SU-DHL-6 (cell line): Measurements from ENCODE around the gene SELENOO.

ENCODE experiments used
- H2AFZ ChIP-seq: fragments of 200-600 bp; sonication (generic); 2 replicates; pipeline ENCODE4 v1.6.1; 2014; ENCODE audit warnings: low read depth, mild to moderate bottlenecking, moderate library complexity, mixed read lengths, antibody characterized with exemption, low read length; ENCODE audit not compliant: severe bottlenecking
- H3F3A ChIP-seq: fragments of 200-600 bp; shearing (Covaris generic); 2 replicates; pipeline ENCODE4 v1.6.0; 2016; ENCODE audit warnings: antibody characterized with exemption, mild to moderate bottlenecking; ENCODE audit not compliant: insufficient read depth
- H3K27ac ChIP-seq: fragments of 200-600 bp; sonication (generic); 2 replicates; pipeline ENCODE4 v1.5.1; 2016; ENCODE audit warnings: low read depth, mild to moderate bottlenecking, low read length, moderate library complexity, mixed read lengths
- H3K27me3 ChIP-seq: fragments of 200-600 bp; sonication (generic), shearing (Covaris generic); 2 replicates; pipeline ENCODE4 v1.6.0; 2014; ENCODE audit warnings: mild to moderate bottlenecking, low read length
- H3K36me3 ChIP-seq: fragments of 200-600 bp; sonication (generic); 2 replicates; pipeline ENCODE4 v1.6.1; 2014; ENCODE audit warnings: mild to moderate bottlenecking, low read length, mixed read lengths
- H3K4me2 ChIP-seq: fragments of 300-600, 200-600 bp; shearing (Covaris generic), sonication (generic); 2 replicates; pipeline ENCODE4 v1.6.0; 2014; ENCODE audit warnings: low read length, low read depth, mild to moderate bottlenecking; ENCODE audit not compliant: poor library complexity, severe bottlenecking
- H3K4me3 ChIP-seq: fragments of 200-600 bp; sonication (generic); 2 replicates; pipeline ENCODE4 v1.5.1; 2014; ENCODE audit warnings: antibody characterized with exemption, low read length, mild to moderate bottlenecking, mixed read lengths; ENCODE audit not compliant: insufficient read depth, poor library complexity, severe bottlenecking
- H3K79me2 ChIP-seq: fragments of 200-600 bp; sonication (generic); 2 replicates; pipeline ENCODE4 v1.6.1; 2014; ENCODE audit warnings: mild to moderate bottlenecking, low read length, moderate library complexity; ENCODE audit not compliant: insufficient read depth
- H3K9ac ChIP-seq: fragments of 200-600 bp; sonication (generic); 2 replicates; pipeline ENCODE4 v1.7.0; 2014; ENCODE audit warnings: mild to moderate bottlenecking, low read length
- H3K9me2 ChIP-seq: fragments of 200-600 bp; sonication (generic); replicated peaks from 2 replicates; pipeline ENCODE4 v1.6.1; 2014; ENCODE audit warnings: low read length; ENCODE audit not compliant: insufficient read depth
- H3K9me3 ChIP-seq: fragments of 200-600 bp; sonication (generic); 2 replicates; pipeline ENCODE4 v1.6.1; 2014; ENCODE audit warnings: low read length, mixed read lengths; ENCODE audit not compliant: insufficient read depth
- H4K20me1 ChIP-seq: fragments of 200-600 bp; sonication (generic); 2 replicates; pipeline ENCODE4 v1.6.1; 2014; ENCODE audit warnings: low read depth, mild to moderate bottlenecking, antibody characterized with exemption, low read length, moderate library complexity, mixed read lengths
- EZH2phosphoT487 ChIP-seq: fragments of 200-600 bp; sonication (generic), shearing (Covaris generic); conservative IDR thresholded peaks from 2 replicates; pipeline ENCODE4 v1.6.1; 2018; ENCODE audit warnings: mild to moderate bottlenecking, antibody characterized with exemption, low read length, moderate library complexity, mixed read lengths
- TF ChIP-seq, protein P1 (sequence below): fragments of 200-600 bp; sonication (generic); IDR thresholded peaks from one replicate; pipeline ENCODE4 v1.5.1; 2017; ENCODE audit warnings: antibody characterized with exemption, mild to moderate bottlenecking, low read length, moderate library complexity; ENCODE audit not compliant: insufficient read depth, poor library complexity, severe bottlenecking

Gene SELENOO

DNA sequence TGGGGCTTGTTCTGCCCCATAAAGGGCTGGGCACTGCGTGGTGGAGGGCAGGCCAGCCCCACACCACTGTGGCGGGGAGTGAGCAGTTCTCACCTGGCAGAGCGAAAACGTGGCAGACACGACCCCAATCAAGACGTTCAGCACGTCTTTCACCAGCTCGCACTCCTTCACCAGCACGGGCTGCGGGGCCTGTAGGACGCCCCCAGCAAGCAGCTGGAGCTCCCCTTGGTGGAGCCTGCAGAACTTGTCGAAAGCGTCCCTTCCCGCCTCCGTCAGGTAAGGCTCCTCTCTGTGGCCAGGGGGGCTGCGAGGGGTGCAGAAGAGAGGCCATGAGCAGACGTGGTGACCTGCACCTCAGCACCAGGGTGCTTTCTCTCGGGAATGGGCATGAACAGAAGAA, 32.4 kb downstream of the SELENOO start:
- no peak overlapping the region for H2AFZ ChIP-seq
- no peak overlapping the region for H3K4me3 ChIP-seq
- no peaks in the 10 kb centered on the region for H3K9me2 ChIP-seq
- no peaks in the 10 kb centered on the region; the same call in 1 of the 2 replicates for H4K20me1 ChIP-seq
- no peak overlapping the region for H3K27ac ChIP-seq
- H3F3A ChIP-seq: no peaks in the 10 kb centered on the region
- no peak for TF ChIP-seq EZH2phosphoT487
- H3K27me3 ChIP-seq: no peaks in the 10 kb centered on the region
- no peaks in the 10 kb centered on the region for H3K9me3 ChIP-seq
- H3K4me2 ChIP-seq: no peak overlapping the region
- H3K79me2 ChIP-seq: peaks cover 37% of the 10 kb centered on the region
- no peak overlapping the region for H3K9ac ChIP-seq
- H3K36me3 ChIP-seq: no peaks in the 10 kb centered on the region

DNA sequence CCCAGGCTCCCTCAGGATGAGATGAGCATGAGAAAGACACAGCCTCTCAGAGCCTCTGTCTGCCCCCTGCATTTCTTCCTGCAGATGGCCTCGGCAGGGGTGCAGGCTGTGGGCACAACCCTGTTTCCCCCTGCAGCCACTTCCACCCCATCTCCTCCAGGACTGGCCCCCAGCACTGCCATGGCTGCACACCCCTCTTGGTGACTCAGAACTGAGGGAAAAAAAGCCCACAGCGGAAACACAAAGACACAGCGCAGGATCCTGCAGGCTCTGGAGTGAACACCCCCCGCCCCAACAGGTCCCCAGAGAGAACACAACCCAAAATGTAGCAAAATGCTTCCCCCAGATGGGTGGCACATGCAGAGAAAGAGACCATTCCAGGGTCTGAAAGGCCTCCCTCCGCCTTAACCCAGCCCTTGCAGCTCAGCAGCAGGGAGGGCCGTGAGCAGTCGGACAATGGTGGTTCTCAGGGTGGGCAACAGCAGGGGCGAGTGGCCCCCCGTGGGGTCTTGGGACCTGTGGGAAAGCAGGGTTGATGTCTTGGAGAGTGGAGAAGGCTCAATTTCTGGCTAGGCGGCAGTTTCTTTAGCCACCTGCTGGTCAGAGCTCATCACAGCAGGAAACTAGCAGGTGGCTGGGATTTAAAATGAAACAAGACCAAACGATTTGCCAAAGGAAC, 36.1 kb downstream of the SELENOO start:
- Histone ChIP-seq H3K79me2 (peaks cover 68% of the 10 kb centered on the region), H3K4me3 (no peak overlapping the region), H3K4me2 (no peak overlapping the region), H3K27ac (no peak overlapping the region), H2AFZ (no peak overlapping the region), H3K36me3 (no peaks in the 10 kb centered on the region), H3K9ac (no peak overlapping the region), H3F3A (peaks cover 6% of the 10 kb centered on the region; the same call in 1 of the 2 replicates), H3K9me3 (no peaks in the 10 kb centered on the region), H3K9me2 (no peaks in the 10 kb centered on the region), H4K20me1 (no peaks in the 10 kb centered on the region; the same call in 1 of the 2 replicates), H3K27me3 (no peaks in the 10 kb centered on the region)
- TF ChIP-seq, protein P1, sequence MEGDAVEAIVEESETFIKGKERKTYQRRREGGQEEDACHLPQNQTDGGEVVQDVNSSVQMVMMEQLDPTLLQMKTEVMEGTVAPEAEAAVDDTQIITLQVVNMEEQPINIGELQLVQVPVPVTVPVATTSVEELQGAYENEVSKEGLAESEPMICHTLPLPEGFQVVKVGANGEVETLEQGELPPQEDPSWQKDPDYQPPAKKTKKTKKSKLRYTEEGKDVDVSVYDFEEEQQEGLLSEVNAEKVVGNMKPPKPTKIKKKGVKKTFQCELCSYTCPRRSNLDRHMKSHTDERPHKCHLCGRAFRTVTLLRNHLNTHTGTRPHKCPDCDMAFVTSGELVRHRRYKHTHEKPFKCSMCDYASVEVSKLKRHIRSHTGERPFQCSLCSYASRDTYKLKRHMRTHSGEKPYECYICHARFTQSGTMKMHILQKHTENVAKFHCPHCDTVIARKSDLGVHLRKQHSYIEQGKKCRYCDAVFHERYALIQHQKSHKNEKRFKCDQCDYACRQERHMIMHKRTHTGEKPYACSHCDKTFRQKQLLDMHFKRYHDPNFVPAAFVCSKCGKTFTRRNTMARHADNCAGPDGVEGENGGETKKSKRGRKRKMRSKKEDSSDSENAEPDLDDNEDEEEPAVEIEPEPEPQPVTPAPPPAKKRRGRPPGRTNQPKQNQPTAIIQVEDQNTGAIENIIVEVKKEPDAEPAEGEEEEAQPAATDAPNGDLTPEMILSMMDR: peak; percentile 27
- no peak for TF ChIP-seq EZH2phosphoT487

DNA sequence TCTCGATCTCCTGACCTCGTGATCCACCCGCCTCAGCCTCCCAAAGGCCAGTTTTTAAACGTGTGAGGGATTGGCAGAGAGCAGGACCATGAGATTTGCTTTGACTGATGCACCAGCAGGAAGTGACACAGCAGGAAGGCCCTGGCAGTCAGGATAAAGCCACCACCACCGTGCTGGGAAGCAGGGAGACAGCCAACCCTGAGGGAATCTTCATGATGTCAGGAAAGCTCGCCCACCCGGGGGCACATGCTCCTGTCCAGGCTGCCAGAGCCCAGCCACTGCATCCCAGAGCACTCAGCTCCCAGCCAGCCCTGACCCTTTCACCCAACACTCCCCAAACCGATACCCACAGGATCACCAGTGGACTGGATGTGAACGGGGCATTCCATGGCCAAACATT, 37.9 kb downstream of the SELENOO start:
- Histone ChIP-seq H3K4me2 (no peak overlapping the region), H3K9ac (no peak overlapping the region), H3F3A (peaks cover 17% of the 10 kb centered on the region), H2AFZ (no peak overlapping the region), H3K36me3 (no peaks in the 10 kb centered on the region), H3K79me2 (peaks cover 79% of the 10 kb centered on the region), H3K27me3 (no peaks in the 10 kb centered on the region), H3K27ac (no peak overlapping the region), H3K4me3 (no peak overlapping the region), H3K9me3 (no peaks in the 10 kb centered on the region), H3K9me2 (no peaks in the 10 kb centered on the region), H4K20me1 (no peaks in the 10 kb centered on the region; the same call in 1 of the 2 replicates)
- TF ChIP-seq, protein P1: no peak
- no peak for TF ChIP-seq EZH2phosphoT487

DNA sequence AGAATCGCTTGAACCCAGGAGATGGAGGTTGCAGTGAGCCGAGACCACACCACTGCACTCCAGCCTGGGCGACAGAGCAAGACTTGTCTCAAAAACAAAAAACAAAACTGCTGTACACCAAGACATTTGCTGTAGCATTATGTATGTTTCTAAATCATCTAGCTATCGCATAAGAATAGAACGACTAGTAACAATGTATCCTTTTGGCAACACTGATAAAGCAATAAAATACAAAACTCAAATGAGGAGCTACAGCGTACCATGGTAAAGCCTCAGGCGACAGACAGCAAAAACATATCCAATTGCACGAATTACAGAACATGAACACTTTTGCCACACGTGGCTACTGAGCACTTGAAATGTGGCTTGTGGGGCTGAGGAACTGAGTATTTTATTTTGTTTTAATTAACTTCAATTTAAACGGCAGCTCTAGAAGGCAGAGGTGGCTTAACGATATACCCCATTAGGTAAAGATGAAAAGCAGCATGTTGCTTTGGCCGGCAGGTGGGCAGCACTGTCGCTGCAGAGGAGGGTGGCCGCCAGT, 41.7 kb downstream of the SELENOO start:
- peaks cover 54% of the 10 kb centered on the region for H3K79me2 ChIP-seq
- H3K4me3 ChIP-seq: peak overlapping the region; percentile 86
- H3K9ac ChIP-seq: peak overlapping the region; percentile 83
- H3K36me3 ChIP-seq: no peaks in the 10 kb centered on the region
- H3K27me3 ChIP-seq: no peaks in the 10 kb centered on the region
- no peaks in the 10 kb centered on the region for H4K20me1 ChIP-seq
- H3K4me2 ChIP-seq: peak overlapping the region; percentile 96
- peaks cover 35% of the 10 kb centered on the region for H3F3A ChIP-seq
- H3K9me2 ChIP-seq: no peaks in the 10 kb centered on the region
- TF ChIP-seq EZH2phosphoT487: no peak
- TF ChIP-seq, protein P1: no peak
- peak overlapping the region; percentile 64 for H3K27ac ChIP-seq
- H3K9me3 ChIP-seq: no peaks in the 10 kb centered on the region
- no peak overlapping the region for H2AFZ ChIP-seq
